RWPE1 (cell line): Measurements from ENCODE around the gene PPP4R4.
"Not testable (repeated sequence)": the region's sequence is repeated elsewhere in the genome, so short reads cannot be mapped to it uniquely, and the experiment has no call there.

Experiments
- CTCF ChIA-PET: fragments of 350-600 bp; sonication (Branson Sonifier 250); formaldehyde crosslinking; extraction: SDS; loops from one replicate; lab custom pipeline; 2021; lab: Yijun Ruan, JAX
- POLR2A ChIA-PET: fragments of 400-600 bp; formaldehyde crosslinking; extraction: SDS; loops from one replicate; lab custom pipeline; 2020; ENCODE audit warnings: antibody characterized with exemption; ENCODE audit not compliant: low non-redundant PET; lab: Yijun Ruan, JAX
- DNase-seq: peaks from one replicate; pipeline ENCODE4 v3.0.0; 2012; ENCODE audit warnings: low spot score
- H3K27ac ChIP-seq: fragments of 450-650 bp; 2 replicates; pipeline ENCODE4 v1.5.1; 2017
- CTCF ChIP-seq: fragments of 450-650 bp; conservative IDR thresholded peaks from 2 replicates; pipeline ENCODE4 v1.5.1; 2017; ENCODE audit warnings: low read depth, mild to moderate bottlenecking

PPP4R4 gene

DNA sequence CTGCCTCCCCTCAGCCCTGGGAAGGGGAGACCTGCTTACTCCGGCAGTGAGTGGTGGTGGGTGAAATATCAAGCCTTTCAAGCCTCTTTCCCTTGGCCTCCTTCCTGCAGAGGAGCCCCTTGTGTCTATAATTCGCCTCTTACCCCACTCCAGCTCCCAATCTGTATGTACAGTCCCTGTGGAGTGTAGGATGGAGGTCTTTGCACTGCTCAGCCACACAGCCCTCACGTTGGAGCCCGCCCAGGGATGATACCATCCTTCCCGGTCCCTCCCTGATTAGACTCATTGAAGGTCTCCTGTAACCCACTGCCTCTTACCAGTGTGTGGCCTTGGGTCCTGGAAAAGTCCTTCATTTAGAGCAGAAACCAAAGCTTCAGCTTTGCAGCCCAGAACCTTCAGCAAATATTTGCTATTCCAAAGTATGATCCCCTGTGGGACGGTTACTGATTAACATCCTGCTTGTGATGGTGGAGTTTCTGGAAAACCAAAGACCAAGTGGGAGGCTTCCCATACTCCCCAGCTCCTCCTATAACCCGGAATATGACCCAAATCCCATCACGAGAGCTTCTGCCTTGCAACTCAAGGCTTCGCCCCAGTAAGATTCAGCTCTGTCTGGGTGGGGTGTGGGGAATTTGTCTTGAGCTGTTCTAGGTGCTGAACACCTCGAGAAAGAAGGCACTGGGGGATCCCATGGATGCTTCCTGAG is 118.9 kb downstream of the PPP4R4 start, which contains the start of gene SERPINA10:
SERPINA10 (minus strand) TSS at position 397 of the 706 bp plus-strand sequence. CDS start 2,675 bp downstream, outside the sequence.
- no peak within 1 kb of the TSS for H3K27ac ChIP-seq
- no peak for TF ChIP-seq CTCF
- no peak for DNase-seq
- ChIA-PET CTCF (interaction anchor here (0.7 to 1.2 kb wide), 2 partner anchors 14 to 156 kb away, joined by 3 to 5 read pairs; no protein-coding TSS in a partner anchor), POLR2A (no interaction called here)

DNA sequence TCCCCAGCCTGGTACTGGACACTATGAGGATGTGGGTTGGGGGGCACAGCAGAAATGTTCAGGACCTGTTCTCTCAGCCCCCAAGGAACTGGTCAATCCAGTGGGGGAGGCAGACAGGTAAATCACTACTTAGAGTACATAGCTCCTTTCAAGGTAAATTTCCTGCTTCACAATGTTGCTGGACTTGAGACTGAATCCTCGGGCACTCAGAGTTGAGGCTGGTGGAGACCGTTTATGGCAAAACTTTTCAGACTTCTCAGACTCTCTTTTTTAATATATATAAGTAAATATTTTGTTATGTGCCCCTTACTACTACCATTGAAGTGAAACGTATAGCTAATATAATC is 119.4 kb downstream of the PPP4R4 start:
- no peak for TF ChIP-seq CTCF
- POLR2A ChIA-PET = no interaction called here
- H3K27ac ChIP-seq = no peak overlapping the region
- CTCF ChIA-PET = interaction anchor here (0.6 to 1.2 kb wide), 2 partner anchors 144 to 157 kb away, joined by 3 to 5 read pairs; no protein-coding TSS in a partner anchor
- no peak for DNase-seq

DNA sequence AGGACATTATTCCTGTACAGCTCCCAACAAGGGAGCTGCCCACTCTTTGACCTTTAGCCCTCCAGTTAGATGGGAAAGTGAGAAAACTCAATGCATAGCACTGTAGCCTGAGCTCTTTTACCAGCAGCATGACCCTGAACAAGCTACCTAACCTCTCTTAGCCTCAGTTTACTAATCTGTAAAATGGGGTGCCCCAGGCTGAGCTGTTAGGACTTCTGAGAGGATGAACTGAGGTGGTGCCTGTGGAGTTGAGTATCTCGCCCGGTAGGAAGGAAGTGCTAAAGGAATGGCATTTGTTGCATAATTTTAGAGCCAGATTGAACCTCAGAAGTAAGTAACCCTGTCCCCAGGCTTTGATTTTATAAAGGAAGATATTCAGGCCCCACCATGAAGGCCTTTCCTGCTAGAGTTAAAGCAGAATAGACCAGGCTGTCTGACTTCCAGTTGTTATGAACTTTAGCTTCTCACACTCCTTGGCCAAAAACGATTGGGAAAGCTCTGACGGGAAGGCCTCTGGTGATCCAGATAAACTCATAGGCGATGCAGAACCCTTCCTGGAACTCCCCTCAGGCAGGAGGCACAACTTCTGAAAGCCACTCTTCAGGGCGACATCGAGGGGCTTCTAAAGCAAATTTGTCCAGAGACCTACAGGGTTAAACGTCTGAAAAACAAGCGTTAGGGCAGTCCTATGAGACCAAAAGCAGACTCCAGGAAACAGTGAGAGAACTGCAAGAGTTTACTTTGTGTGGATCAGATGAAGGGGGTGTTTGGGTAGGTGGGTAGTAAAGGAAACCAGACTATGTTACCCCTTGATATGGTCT is 121.4 kb downstream of the PPP4R4 start:
- H3K27ac ChIP-seq = no peak overlapping the region
- CTCF ChIA-PET = interaction anchor here (0.6 kb wide), 1 partner anchor 191 kb away, joined by 3 read pairs; no protein-coding TSS in a partner anchor
- TF ChIP-seq CTCF = no peak
- POLR2A ChIA-PET = no interaction called here
- DNase-seq = no peak

DNA sequence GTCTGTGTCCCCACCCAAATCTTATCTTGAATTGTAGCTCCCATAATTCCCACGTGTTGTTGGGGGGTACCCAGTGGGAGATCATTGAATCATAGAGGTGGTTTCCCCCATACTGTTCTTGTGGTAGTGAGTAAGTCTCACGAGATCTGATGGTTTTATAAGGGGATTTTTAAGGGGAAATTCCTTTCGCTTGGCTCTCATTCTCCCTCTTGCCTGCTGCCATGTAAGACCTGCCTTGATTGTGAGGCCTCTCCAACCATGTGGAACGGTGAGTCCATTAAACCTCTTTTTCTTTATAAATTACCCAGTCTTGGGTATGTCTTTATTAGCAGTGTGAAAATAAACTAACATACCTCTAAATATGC is 122.0 kb downstream of the PPP4R4 start:
- CTCF ChIA-PET, H3K27ac ChIP-seq, DNase-seq, POLR2A ChIA-PET: not testable (repeated sequence)

GRCh38 chr14:94298130-94298529 is 124.0 kb downstream of the PPP4R4 start:
- ChIA-PET POLR2A (no interaction called here), CTCF (no interaction called here)
- DNase-seq = no peak
- no peak overlapping the region for H3K27ac ChIP-seq
- no peak for TF ChIP-seq CTCF

- CTCF ChIA-PET = no interaction called here
- POLR2A ChIA-PET = no interaction called here
- no peak for TF ChIP-seq CTCF
- DNase-seq = no peak
- H3K27ac ChIP-seq = no peak overlapping the region
Measured at GRCh38 chr14:94303111-94303510, 129.0 kb downstream of the PPP4R4 start.

GRCh38 chr14:94304243-94304642 is 130.1 kb downstream of the PPP4R4 start:
- DNase-seq = no peak
- ChIA-PET CTCF (no interaction called here), POLR2A (no interaction called here)
- no peak for TF ChIP-seq CTCF
- no peak overlapping the region for H3K27ac ChIP-seq
